BE2C (cell line): ENCODE data around the gene GSTO2.

Experiments used
- DNase-seq: peaks from one replicate; pipeline ENCODE4 v3.0.0-alpha.2; 2020
- H3K27me3 ChIP-seq: fragments of 250-450 bp; sonication (Bioruptor Pico); 2 replicates; pipeline ENCODE4 v1.5.1; 2020; ENCODE audit warnings: mild to moderate bottlenecking
- H3K36me3 ChIP-seq: fragments of 250-450 bp; sonication (Bioruptor Pico); 2 replicates; pipeline ENCODE4 v1.5.1; 2020; ENCODE audit warnings: mild to moderate bottlenecking
- H3K4me1 ChIP-seq: fragments of 250-450 bp; sonication (Bioruptor Pico); 2 replicates; pipeline ENCODE4 v1.5.1; 2020
- H3K4me3 ChIP-seq: 2 replicates; pipeline ENCODE4 v1.5.1; 2011; ENCODE audit warnings: low read depth, low read length
- H3K9me3 ChIP-seq: fragments of 250-450 bp; sonication (Bioruptor Pico); 2 replicates; pipeline ENCODE4 v1.5.1; 2020
- TF ChIP-seq, protein P1 (sequence below): IDR thresholded peaks from 2 replicates; pipeline ENCODE4 v1.5.1; 2012; ENCODE audit warnings: mild to moderate bottlenecking, low read depth, low read length

GSTO2 gene

DNA sequence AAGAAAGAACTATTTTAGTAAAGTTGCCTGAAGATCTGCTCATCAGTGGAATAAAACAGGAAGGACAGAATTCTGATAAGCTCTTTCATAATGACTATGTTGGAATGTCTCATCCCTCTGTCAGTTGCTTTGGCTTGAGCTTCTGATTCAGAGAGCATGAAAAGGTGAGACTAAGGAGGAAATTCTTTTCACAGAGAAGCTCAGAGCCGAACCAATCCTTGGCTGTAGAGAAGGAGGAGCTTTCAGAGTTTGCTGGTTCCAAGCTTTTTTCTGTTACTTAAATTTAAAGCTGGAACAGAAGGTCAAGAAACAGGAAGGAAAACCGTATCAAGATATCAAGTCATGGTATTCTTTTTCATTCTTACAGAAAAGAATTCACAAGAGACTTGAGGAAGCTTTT, 24.0 kb downstream of the GSTO2 start:
- no peaks in the 10 kb centered on the region for H3K9me3 ChIP-seq
- TF ChIP-seq, protein P1, sequence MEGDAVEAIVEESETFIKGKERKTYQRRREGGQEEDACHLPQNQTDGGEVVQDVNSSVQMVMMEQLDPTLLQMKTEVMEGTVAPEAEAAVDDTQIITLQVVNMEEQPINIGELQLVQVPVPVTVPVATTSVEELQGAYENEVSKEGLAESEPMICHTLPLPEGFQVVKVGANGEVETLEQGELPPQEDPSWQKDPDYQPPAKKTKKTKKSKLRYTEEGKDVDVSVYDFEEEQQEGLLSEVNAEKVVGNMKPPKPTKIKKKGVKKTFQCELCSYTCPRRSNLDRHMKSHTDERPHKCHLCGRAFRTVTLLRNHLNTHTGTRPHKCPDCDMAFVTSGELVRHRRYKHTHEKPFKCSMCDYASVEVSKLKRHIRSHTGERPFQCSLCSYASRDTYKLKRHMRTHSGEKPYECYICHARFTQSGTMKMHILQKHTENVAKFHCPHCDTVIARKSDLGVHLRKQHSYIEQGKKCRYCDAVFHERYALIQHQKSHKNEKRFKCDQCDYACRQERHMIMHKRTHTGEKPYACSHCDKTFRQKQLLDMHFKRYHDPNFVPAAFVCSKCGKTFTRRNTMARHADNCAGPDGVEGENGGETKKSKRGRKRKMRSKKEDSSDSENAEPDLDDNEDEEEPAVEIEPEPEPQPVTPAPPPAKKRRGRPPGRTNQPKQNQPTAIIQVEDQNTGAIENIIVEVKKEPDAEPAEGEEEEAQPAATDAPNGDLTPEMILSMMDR = no peak
- H3K36me3 ChIP-seq = no peaks in the 10 kb centered on the region
- H3K4me3 ChIP-seq = no peak overlapping the region
- H3K4me1 ChIP-seq = no peaks in the 10 kb centered on the region
- DNase-seq = no peak
- peaks cover 4% of the 10 kb centered on the region; the same call in 1 of the 2 replicates for H3K27me3 ChIP-seq

DNA sequence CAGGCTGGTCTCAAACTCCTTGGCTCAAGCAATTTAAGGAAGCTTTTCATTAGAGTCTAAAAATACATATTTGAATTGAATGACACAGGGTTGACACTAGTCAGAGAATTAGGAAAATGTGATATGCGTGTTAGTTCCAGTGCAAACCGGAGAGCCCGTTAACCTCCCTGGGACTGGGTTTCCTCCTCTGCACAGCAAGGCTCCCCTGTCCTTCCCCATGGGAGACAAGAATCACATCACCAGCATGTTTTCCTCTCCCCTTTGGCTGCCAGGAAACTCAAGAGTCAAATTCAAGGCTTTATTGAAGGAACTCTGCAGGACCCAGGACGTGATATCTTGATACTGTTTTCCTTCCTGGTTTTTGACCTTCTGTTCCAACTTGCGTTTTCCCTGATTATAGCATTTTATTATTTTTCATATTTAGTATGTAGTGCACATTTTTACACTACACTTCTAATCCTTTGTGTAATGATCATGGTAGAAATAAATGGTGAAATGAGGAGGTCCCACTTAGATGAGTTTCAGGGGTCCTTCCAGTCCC, 24.9 kb downstream of the GSTO2 start:
- H3K9me3 ChIP-seq = no peaks in the 10 kb centered on the region
- H3K36me3 ChIP-seq = no peaks in the 10 kb centered on the region
- DNase-seq = no peak
- TF ChIP-seq, protein P1 = no peak
- H3K27me3 ChIP-seq = peaks cover 4% of the 10 kb centered on the region; the same call in 1 of the 2 replicates
- peaks cover under 1% of the 10 kb centered on the region; the same call in 1 of the 2 replicates for H3K4me1 ChIP-seq
- no peak overlapping the region for H3K4me3 ChIP-seq

DNA sequence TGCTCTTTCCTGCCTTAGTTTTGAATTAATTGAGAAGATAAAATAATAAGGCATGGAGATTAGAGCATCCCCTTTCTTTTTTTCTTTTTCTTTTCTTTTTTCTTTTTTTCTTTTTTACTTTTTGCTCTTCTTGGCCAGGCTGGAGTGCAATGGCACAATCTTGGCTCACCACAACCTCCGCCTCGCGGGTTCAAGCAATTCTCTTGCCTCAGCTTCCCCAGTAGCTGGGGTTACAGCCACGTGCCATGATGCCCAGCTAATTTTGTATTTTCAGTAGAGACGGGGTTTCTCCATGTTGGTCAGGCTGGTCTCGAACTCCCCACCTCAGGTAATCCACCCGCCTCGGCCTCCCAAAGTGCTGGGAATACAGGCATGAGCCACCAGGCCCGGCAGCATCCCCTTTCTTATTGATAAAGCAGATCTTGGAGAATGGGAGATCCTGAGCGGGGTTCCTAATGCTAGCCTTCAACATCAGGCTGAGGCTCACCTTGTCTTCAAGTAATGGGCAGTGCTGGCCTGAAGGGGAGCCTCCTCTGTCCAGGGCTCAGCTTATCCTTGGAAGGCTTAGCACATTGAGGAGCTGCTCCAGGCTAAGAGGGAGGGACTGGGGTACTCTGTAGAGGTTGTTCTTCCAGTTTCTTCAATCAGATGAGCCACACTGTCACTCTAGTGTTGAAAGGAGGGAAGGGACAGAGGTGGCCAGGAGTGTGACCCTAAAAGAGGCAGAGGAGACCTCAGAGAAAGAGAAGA, 27.9 kb downstream of the GSTO2 start:
- Histone ChIP-seq H3K36me3 (no peaks in the 10 kb centered on the region), H3K9me3 (no peaks in the 10 kb centered on the region), H3K4me3 (no peak overlapping the region), H3K4me1 (peaks cover 18% of the 10 kb centered on the region), H3K27me3 (no peaks in the 10 kb centered on the region)
- DNase-seq = no peak
- TF ChIP-seq, protein P1 = no peak

DNA sequence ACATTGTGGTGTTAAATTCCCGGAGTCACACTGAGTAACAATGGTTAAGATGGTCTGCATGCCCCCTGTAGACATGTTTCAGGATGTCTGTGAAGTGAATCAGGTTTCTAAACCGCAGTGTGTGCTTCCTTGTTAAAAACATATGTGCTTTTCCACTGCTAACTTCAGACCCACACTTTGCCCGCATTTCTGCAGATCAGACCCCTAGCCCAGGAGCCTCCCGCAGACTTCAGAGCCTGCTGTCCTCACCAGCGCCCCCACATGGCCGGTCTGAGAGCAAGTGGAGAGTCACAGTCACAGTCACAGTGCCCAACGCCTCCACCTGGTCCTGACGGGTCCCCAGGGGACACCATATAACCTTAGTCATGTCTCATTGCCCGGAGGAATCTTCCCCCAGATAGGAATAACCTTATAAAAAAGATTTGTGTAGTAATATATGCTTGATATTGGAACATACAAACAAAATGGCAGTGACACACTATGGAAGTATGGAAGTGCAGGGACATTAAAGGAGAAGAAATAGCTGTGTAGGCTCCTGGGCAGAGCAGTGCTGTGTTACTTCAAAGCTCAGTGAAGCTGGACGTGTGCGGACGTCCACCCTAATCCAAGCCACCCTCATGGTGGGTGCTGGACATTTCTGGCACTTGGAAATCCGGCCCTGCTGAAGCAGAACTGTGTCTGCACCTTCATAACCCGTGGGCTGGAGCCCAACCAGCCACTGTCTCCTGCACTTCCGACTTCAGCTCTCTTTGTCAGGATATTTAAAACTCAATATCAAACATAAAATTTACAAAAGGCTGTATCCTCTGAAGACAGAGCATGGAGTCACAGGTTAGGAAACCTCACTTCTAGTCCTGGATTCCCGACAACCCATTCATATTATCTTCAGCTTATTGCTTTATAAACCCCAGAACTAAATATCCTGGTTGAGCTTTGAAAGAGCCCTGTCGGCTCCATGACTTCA, 29.0 kb downstream of the GSTO2 start:
- Histone ChIP-seq H3K27me3 (no peaks in the 10 kb centered on the region), H3K9me3 (no peaks in the 10 kb centered on the region), H3K4me3 (no peak overlapping the region), H3K4me1 (peaks cover 18% of the 10 kb centered on the region), H3K36me3 (no peaks in the 10 kb centered on the region)
- TF ChIP-seq, protein P1 = peak; percentile 47
- peak; percentile 49 for DNase-seq

DNA sequence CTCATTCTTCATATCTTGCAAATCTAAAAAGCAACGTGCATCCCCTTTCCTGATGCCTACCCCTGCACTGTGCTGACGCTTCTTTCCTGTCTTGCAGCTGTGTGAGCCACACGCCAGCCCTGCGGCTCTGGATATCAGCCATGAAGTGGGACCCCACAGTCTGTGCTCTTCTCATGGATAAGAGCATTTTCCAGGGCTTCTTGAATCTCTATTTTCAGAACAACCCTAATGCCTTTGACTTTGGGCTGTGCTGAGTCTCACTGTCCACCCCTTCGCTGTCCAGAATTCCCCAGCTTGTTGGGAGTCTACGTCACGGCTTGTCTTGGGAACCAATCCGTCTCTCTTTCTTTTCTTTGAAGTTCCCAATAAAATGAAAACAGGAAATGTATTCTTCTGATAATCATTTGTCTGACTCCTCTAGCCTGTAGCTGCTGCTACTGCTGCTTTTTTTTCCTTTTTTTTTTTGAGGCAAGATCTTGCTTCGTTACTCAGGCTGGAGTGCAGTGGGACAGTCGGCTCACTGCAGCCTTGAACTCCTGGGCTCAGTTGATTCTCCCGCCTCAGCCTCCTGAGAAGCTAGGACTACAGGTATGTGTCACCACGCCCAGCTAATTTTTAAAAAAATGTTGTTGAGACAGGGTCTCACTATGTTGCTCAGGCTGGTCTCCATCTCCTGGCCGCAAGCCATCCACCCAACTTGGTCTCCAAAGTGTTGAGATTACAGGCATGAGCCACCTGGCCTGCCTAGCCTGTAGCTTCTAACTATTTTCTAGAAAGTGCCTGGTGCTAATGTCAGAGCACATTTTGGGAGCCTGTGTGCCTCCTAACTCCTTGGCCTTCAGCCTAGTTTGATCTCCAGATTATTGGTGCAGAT, 30.3 kb downstream of the GSTO2 start:
- peaks cover 18% of the 10 kb centered on the region for H3K4me1 ChIP-seq
- no peaks in the 10 kb centered on the region for H3K27me3 ChIP-seq
- no peaks in the 10 kb centered on the region for H3K36me3 ChIP-seq
- TF ChIP-seq, protein P1 = no peak
- no peak overlapping the region for H3K4me3 ChIP-seq
- no peak for DNase-seq
- H3K9me3 ChIP-seq = no peaks in the 10 kb centered on the region
